GM12874 (cell line): Measurements from ENCODE around the gene E2F3.

ENCODE experiments used
- CTCF ChIP-seq: IDR thresholded peaks from 2 replicates; pipeline ENCODE4 v1.5.1; 2011; ENCODE audit warnings: low read depth, mild to moderate bottlenecking, control low read depth, low read length, moderate library complexity; ENCODE audit not compliant: insufficient read depth

E2F3 gene

GRCh38 chr6:20483887-20484497 is 82.3 kb downstream of the E2F3 start:
- no peak for TF ChIP-seq CTCF

- TF ChIP-seq CTCF = no peak
Observed at GRCh38 chr6:20486641-20487040, 85.0 kb downstream of the E2F3 start.

- no peak for TF ChIP-seq CTCF
Observed at GRCh38 chr6:20487669-20488375, 86.1 kb downstream of the E2F3 start.

- no peak for TF ChIP-seq CTCF
Observed at GRCh38 chr6:20490591-20490990, 88.9 kb downstream of the E2F3 start.

GRCh38 chr6:20492099-20492498 is 90.4 kb downstream of the E2F3 start:
- no peak for TF ChIP-seq CTCF

GRCh38 chr6:20497216-20498040 is 95.7 kb downstream of the E2F3 start:
- TF ChIP-seq CTCF = no peak

- no peak for TF ChIP-seq CTCF
Observed at GRCh38 chr6:20498041-20498385, 96.3 kb downstream of the E2F3 start.
